HG03159 (cell line): ENCODE data around the gene PUM1.
"Not testable (repeated sequence)": the region's sequence is repeated elsewhere in the genome, so short reads cannot be mapped to it uniquely, and the experiment has no call there.

Experiments used
- ATAC-seq: cut with Tn5 transposase; IDR thresholded peaks from one replicate; pipeline ENCODE4 v1.9.1; 2021; ENCODE audit warnings: mild to moderate bottlenecking, moderate library complexity; ENCODE audit not compliant: unreplicated experiment

PUM1 gene

GRCh38 chr1:30968220-30968971, 97.1 kb downstream of the PUM1 start:
- no peak for ATAC-seq

- no peak for ATAC-seq
Measured at GRCh38 chr1:30966690-30967369, 98.7 kb downstream of the PUM1 start.

GRCh38 chr1:30965924-30966599, 99.5 kb downstream of the PUM1 start:
- no peak for ATAC-seq

- no peak for ATAC-seq
Measured at GRCh38 chr1:30964706-30965105, 100.8 kb downstream of the PUM1 start.

- no peak for ATAC-seq
Measured at GRCh38 chr1:30962609-30963508, 102.7 kb downstream of the PUM1 start.

- ATAC-seq = no peak
Measured at GRCh38 chr1:30957560-30958222, 107.8 kb downstream of the PUM1 start.

GRCh38 chr1:30955448-30956015, 110.0 kb downstream of the PUM1 start:
- ATAC-seq = no peak

- no peak for ATAC-seq
Measured at GRCh38 chr1:30953685-30954084, 111.8 kb downstream of the PUM1 start.

- no peak for ATAC-seq
Measured at GRCh38 chr1:30952098-30952497, 113.4 kb downstream of the PUM1 start.

- ATAC-seq = no peak
Measured at GRCh38 chr1:30950700-30951099, 114.8 kb downstream of the PUM1 start.

GRCh38 chr1:30950053-30950452, 115.5 kb downstream of the PUM1 start:
- ATAC-seq = no peak

GRCh38 chr1:30949487-30949838, 116.1 kb downstream of the PUM1 start:
- not testable (repeated sequence) for ATAC-seq

GRCh38 chr1:30948813-30949486, 116.6 kb downstream of the PUM1 start:
- not testable (repeated sequence) for ATAC-seq

- ATAC-seq = no peak
Measured at GRCh38 chr1:30948278-30948677, 117.2 kb downstream of the PUM1 start.

- ATAC-seq = no peak
Measured at GRCh38 chr1:30947212-30947611, 118.3 kb downstream of the PUM1 start.

GRCh38 chr1:30942326-30942963, 123.1 kb downstream of the PUM1 start:
- no peak for ATAC-seq

- no peak for ATAC-seq
Measured at GRCh38 chr1:30940541-30940940, 125.0 kb downstream of the PUM1 start.

- no peak for ATAC-seq
Measured at GRCh38 chr1:30936541-30937171, 128.9 kb downstream of the PUM1 start.

- ATAC-seq = not testable (repeated sequence)
Measured at GRCh38 chr1:30935758-30936157, 129.8 kb downstream of the PUM1 start.
